ENCODE results near the gene SH3BP1. TPM values are rescaled to one million over a fixed set of nuclear protein-coding genes. Genes with fewer than 3 reads are reported as not detected.

SH3BP1 gene
- total and polyA plus RNA-seq, 2 of the 13 experiments (the other 11 are each of a cell fraction or from before 2014, with no cell fraction given) = 8.4 to 18.5 TPM

- TF ChIP-seq ZNF740 (CRISPR knock-in tag; IDR thresholded peaks at IDR 0.05) (no peak), KDM2A (CRISPR knock-in tag; IDR thresholded peaks at IDR 0.05; ENCODE audit: borderline replicate concordance, low read depth) (peak; percentile 47; the same call in 1 of the 2 replicates), ZNF451 (CRISPR knock-in tag; IDR thresholded peaks at IDR 0.05) (no peak), JUND (CRISPR knock-in tag; IDR thresholded peaks at IDR 0.05) (no peak), ZNF512 (CRISPR knock-in tag; IDR thresholded peaks at IDR 0.05) (no peak), AKAP8 (CRISPR knock-in tag; IDR thresholded peaks at IDR 0.05) (peak; percentile 63; the same call in 1 of the 2 replicates), SNAI1 (CRISPR knock-in tag; IDR thresholded peaks at IDR 0.05; ENCODE audit: borderline replicate concordance) (no peak), BHLHE40 (IDR thresholded peaks at IDR 0.05; ENCODE audit: low read length) (no peak), TCF12 (IDR thresholded peaks at IDR 0.05) (no peak), TCF12 (CRISPR knock-in tag; IDR thresholded peaks at IDR 0.05) (no peak), PBX2 (CRISPR knock-in tag; IDR thresholded peaks at IDR 0.05) (no peak), POLR2G (IDR thresholded peaks at IDR 0.05; ENCODE audit: low read depth, low read length) (peak; percentile 29; the same call in 1 of the 2 replicates), ZNF343 (CRISPR knock-in tag; IDR thresholded peaks at IDR 0.05) (0 out of 2 replicates have a peak, but pooled peaks have one; percentile 54), BCLAF1 (IDR thresholded peaks at IDR 0.05) (no peak), NONO (IDR thresholded peaks at IDR 0.05) (no peak), NONO (CRISPR knock-in tag; conservative IDR thresholded peaks at IDR 0.05) (0 out of 2 replicates have a peak, but pooled peaks have one; percentile 32), NAIF1 (CRISPR knock-in tag; IDR thresholded peaks at IDR 0.05; ENCODE audit: borderline replicate concordance) (no peak), ZNF790 (CRISPR knock-in tag; IDR thresholded peaks at IDR 0.05; ENCODE audit: borderline replicate concordance) (no peak)
- TF ChIP-seq, protein P1, sequence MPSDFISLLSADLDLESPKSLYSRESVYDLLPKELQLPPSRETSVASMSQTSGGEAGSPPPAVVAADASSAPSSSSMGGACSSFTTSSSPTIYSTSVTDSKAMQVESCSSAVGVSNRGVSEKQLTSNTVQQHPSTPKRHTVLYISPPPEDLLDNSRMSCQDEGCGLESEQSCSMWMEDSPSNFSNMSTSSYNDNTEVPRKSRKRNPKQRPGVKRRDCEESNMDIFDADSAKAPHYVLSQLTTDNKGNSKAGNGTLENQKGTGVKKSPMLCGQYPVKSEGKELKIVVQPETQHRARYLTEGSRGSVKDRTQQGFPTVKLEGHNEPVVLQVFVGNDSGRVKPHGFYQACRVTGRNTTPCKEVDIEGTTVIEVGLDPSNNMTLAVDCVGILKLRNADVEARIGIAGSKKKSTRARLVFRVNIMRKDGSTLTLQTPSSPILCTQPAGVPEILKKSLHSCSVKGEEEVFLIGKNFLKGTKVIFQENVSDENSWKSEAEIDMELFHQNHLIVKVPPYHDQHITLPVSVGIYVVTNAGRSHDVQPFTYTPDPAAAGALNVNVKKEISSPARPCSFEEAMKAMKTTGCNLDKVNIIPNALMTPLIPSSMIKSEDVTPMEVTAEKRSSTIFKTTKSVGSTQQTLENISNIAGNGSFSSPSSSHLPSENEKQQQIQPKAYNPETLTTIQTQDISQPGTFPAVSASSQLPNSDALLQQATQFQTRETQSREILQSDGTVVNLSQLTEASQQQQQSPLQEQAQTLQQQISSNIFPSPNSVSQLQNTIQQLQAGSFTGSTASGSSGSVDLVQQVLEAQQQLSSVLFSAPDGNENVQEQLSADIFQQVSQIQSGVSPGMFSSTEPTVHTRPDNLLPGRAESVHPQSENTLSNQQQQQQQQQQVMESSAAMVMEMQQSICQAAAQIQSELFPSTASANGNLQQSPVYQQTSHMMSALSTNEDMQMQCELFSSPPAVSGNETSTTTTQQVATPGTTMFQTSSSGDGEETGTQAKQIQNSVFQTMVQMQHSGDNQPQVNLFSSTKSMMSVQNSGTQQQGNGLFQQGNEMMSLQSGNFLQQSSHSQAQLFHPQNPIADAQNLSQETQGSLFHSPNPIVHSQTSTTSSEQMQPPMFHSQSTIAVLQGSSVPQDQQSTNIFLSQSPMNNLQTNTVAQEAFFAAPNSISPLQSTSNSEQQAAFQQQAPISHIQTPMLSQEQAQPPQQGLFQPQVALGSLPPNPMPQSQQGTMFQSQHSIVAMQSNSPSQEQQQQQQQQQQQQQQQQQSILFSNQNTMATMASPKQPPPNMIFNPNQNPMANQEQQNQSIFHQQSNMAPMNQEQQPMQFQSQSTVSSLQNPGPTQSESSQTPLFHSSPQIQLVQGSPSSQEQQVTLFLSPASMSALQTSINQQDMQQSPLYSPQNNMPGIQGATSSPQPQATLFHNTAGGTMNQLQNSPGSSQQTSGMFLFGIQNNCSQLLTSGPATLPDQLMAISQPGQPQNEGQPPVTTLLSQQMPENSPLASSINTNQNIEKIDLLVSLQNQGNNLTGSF (CRISPR knock-in tag; IDR thresholded peaks at IDR 0.05) = no peak
These were observed 18.2 kb downstream of the SH3BP1 start (continued) for GRCh38 chr22:37657590-37658132.

Data from HepG2 (cell line).